Testis (tissue), 3 donors: ENCODE measurements around the gene ACAP3. TPM values are rescaled to one million over a fixed set of nuclear protein-coding genes. Genes with fewer than 3 reads are reported as not detected.

Experiments
- DNase-seq: peaks from one replicate; pipeline ENCODE4 v3.0.0-alpha.2; 2019
- H3K27ac ChIP-seq, 2 donors: fragments of 200-600 bp; sonication (generic); one replicate each; pipeline ENCODE4 v1.5.1; 2019
- H3K27me3 ChIP-seq: fragments of 200-600 bp; sonication (generic); one replicate; pipeline ENCODE4 v1.5.1; 2019
- H3K36me3 ChIP-seq: fragments of 200-600 bp; sonication (generic); one replicate; pipeline ENCODE4 v1.5.1; 2017; ENCODE audit warnings: low read depth; ENCODE audit errors: missing control alignments
- H3K4me1 ChIP-seq: fragments of 200-600 bp; sonication (generic); one replicate; pipeline ENCODE4 v1.5.1; 2019
- H3K4me3 ChIP-seq, 2 donors: fragments of 200-600 bp; sonication (generic); one replicate each; pipeline ENCODE4 v1.5.1; 2017 to 2019
- H3K9me3 ChIP-seq: fragments of 200-600 bp; sonication (generic); one replicate; pipeline ENCODE4 v1.5.1; 2017
- CTCF ChIP-seq, 3 experiments: fragments of 450-650 bp in 2 of 3; fragments of 200-600 bp in 1 of 3; sonication (generic) in 1 of 3; IDR thresholded peaks; one replicate each; pipeline ENCODE4 v1.5.1; 2016 to 2019; ENCODE audit warnings: antibody characterized with exemption in 3 of 3, mild to moderate bottlenecking in 2 of 3, moderate library complexity in 1 of 3
- POLR2A ChIP-seq: fragments of 450-650 bp; IDR thresholded peaks from one replicate; pipeline ENCODE4 v1.6.1; 2017; ENCODE audit warnings: antibody characterized with exemption, mild to moderate bottlenecking, moderate library complexity
- WGBS, 2 donors: methylation state at CpG; one replicate each; pipeline ENCODE4 v1.1.5; 2018; 5-methylcytosine and 5-hydroxymethylcytosine counted together
- intact Hi-C: fragments of 100-400 bp; cut with DNase I; formaldehyde crosslinking; loops from one replicate; pipeline ENCODE4 v1.15.1; 2023; ENCODE audit warnings: low total_unique reads
- polyA plus RNA-seq: library from polyadenylated mRNA; stranded (reverse); fragments of 350-450 nt; fragmentation: Illumina TruSeq; extraction: RNeasy Lipid Tissue Mini Kit (QIAGEN cat#74804); gene quantifications from one replicate; pipeline ENCODE4 v1.2.3, GENCODE V29; 2014; ENCODE audit warnings: low read depth, low replicate concordance; ENCODE audit not compliant: insufficient read depth
- total RNA-seq, 2 donors: library from RNA; depleted of rRNA; stranded (reverse); fragments of >200 nt; gene quantifications; one replicate each; pipeline ENCODE4 v1.2.3, GENCODE V29; 2016

ACAP3 gene
- total and polyA plus RNA-seq, 3 donors from 2014 or later, result 16.8 to 62.7 (median 53.0) TPM

DNA sequence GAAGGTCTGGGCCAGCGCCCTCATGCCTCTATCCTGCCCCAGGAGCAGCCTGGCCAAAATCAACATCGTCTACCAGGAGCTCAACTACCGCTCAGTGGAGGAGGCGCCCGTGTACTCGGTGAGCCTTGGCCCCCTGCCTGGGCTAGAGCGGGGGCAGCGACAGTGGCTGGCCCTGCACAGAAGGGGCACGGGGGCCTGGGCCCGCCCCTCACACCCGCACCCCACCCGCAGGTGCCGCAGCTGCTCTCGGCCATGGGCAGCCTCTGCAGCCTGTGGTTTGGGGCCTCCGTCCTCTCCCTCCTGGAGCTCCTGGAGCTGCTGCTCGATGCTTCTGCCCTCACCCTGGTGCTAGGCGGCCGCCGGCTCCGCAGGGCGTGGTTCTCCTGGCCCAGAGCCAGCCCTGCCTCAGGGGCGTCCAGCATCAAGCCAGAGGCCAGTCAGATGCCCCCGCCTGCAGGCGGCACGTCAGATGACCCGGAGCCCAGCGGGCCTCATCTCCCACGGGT is 16.7 kb downstream of the ACAP3 start:
- H3K9me3 ChIP-seq, result no peaks in the 10 kb centered on the region
- TF ChIP-seq POLR2A (no peak), CTCF (IDR thresholded peaks at IDR 0.05) (no peak)
- DNase-seq, result no peak
- no peaks in the 10 kb centered on the region for H3K36me3 ChIP-seq
- no peaks in the 10 kb centered on the region for H3K27me3 ChIP-seq
- intact Hi-C loops, result no loop called here
- peaks cover 11% of the 10 kb centered on the region for H3K4me1 ChIP-seq
- WGBS, 2 donors, result 36 to 62% methylated on average over 14 to 28 of the region's 28 CpGs
- no peak overlapping the region for H3K4me3 ChIP-seq
- no peak overlapping the region for H3K27ac ChIP-seq

DNA sequence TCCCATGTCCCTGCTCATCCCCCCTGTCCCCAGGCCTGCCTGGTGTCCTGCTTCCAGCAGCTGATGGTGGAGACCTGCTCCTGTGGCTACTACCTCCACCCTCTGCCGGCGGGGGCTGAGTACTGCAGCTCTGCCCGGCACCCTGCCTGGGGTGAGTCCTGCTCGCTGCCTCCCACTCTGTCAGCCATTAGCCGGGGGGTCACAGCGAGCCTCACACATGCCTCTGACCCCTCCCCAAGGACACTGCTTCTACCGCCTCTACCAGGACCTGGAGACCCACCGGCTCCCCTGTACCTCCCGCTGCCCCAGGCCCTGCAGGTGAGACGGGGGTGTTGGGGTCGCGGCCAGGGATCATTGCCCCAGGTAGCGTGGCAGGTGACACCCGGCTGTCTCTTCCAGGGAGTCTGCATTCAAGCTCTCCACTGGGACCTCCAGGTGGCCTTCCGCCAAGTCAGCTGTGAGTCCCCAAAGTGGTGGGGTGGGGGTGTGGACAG is 17.4 kb downstream of the ACAP3 start:
- Histone ChIP-seq H3K27me3 (no peaks in the 10 kb centered on the region), H3K4me3 (no peak overlapping the region), H3K9me3 (no peaks in the 10 kb centered on the region), H3K36me3 (no peaks in the 10 kb centered on the region), H3K27ac (no peak overlapping the region), H3K4me1 (peaks cover 11% of the 10 kb centered on the region)
- intact Hi-C loops, result no loop called here
- WGBS, 2 donors, result 77 to 100% methylated on average over 4 to 15 of the region's 15 CpGs
- no peak for TF ChIP-seq POLR2A
- peak; percentile 42 to 44 (median 43) for TF ChIP-seq CTCF (IDR thresholded peaks at IDR 0.05)
- DNase-seq, result peak; percentile 69

GRCh38 chr1:1287288-1288110 is 20.2 kb downstream of the ACAP3 start:
- H3K4me3 ChIP-seq, result no peak overlapping the region
- no peak overlapping the region for H3K27ac ChIP-seq
- H3K9me3 ChIP-seq, result no peaks in the 10 kb centered on the region
- H3K27me3 ChIP-seq, result no peaks in the 10 kb centered on the region
- no peaks in the 10 kb centered on the region for H3K36me3 ChIP-seq
- WGBS, 2 donors, result 85 to 90% methylated on average over 10 to 45 of the region's 46 CpGs
- no peak for DNase-seq
- TF ChIP-seq POLR2A (no peak), CTCF (IDR thresholded peaks at IDR 0.05) (no peak)
- peaks cover 11% of the 10 kb centered on the region for H3K4me1 ChIP-seq
- intact Hi-C loops, result no loop called here

DNA sequence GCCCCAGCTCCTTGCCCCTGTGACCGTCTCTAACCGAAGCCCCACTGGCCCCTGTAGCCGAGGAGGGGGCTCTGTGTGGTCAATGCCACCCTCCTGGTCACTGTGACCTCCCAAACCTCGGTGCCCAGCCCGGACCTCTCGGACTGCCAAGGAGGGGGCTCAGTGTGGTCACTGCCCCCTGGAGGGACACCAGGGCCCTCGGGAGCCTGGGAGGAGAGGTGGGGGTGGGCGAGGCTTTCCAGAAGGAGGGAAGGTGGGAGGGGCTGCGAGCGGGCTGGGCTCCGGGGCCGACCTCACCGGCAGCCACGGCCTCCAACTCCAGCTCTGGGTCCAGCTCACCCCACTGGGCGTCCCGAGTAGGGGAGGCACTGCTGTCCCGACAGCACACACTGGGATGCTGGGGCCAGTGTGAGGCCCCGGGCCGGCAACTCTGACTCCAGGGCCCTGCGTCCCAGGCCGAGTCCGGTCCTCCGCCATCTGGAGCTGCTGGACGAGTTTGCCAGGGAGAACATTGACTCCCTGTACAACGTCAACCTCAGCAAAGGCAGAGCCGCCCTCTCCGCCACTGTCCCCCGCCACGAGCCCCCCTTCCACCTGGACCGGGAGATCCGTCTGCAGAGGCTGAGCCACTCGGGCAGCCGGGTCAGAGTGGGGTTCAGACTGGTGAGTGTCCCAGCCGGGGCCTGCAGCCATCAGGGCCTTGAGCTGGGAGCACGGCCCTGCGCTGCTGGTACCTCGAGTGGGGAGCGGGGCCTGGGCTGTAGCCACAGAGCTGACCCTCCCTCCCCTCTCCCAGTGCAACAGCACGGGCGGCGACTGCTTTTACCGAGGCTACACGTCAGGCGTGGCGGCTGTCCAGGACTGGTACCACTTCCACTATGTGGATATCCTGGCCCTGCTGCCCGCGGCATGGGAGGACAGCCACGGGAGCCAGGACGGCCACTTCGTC is 21.1 kb downstream of the ACAP3 start:
- Histone ChIP-seq H3K4me3 (no peak overlapping the region), H3K27me3 (no peaks in the 10 kb centered on the region), H3K9me3 (no peaks in the 10 kb centered on the region), H3K4me1 (peaks cover 18% of the 10 kb centered on the region), H3K27ac (no peak overlapping the region), H3K36me3 (no peaks in the 10 kb centered on the region)
- WGBS, 2 donors, result 73 to 93% methylated on average over 3 to 49 of the region's 50 CpGs
- TF ChIP-seq CTCF (IDR thresholded peaks at IDR 0.05) (no peak), POLR2A (no peak)
- DNase-seq, result no peak
- intact Hi-C loops, result no loop called here
